ENCODE results near the gene BCAT1.
"Not testable (repeated sequence)": the region's sequence is repeated elsewhere in the genome, so short reads cannot be mapped to it uniquely, and the experiment has no call there.

BCAT1 gene

GRCh38 chr12:24956351-24956750 lies 7.5 kb upstream of the BCAT1 start:
- DNase-seq, result not testable (repeated sequence)

- DNase-seq, result no peak
Measured at GRCh38 chr12:24955853-24956252, 7.0 kb upstream of the BCAT1 start.

- DNase-seq, result no peak
Measured at GRCh38 chr12:24955389-24955788, 6.5 kb upstream of the BCAT1 start.

GRCh38 chr12:24954261-24954660 lies 5.4 kb upstream of the BCAT1 start:
- DNase-seq, result no peak

- no peak for DNase-seq
Measured at GRCh38 chr12:24952389-24952788, 3.5 kb upstream of the BCAT1 start.

- DNase-seq, result no peak
Measured at GRCh38 chr12:24950231-24950834, 1.4 kb upstream of the BCAT1 start.

GRCh38 chr12:24948420-24948756 lies 513 bp downstream of the BCAT1 start:
- no peak for DNase-seq

GRCh38 chr12:24947541-24948419 lies 1.1 kb downstream of the BCAT1 start:
- DNase-seq, result no peak

GRCh38 chr12:24945845-24946244 lies 3.1 kb downstream of the BCAT1 start:
- no peak for DNase-seq

GRCh38 chr12:24945039-24945438 lies 3.9 kb downstream of the BCAT1 start:
- DNase-seq, result no peak

- DNase-seq, result no peak
Measured at GRCh38 chr12:24944601-24944975, 4.3 kb downstream of the BCAT1 start.

- no peak for DNase-seq
Measured at GRCh38 chr12:24943947-24944600, 4.8 kb downstream of the BCAT1 start.

GRCh38 chr12:24940157-24940556 lies 8.7 kb downstream of the BCAT1 start:
- DNase-seq, result no peak

- not testable (repeated sequence) for DNase-seq
Measured at GRCh38 chr12:24939551-24939950, 9.3 kb downstream of the BCAT1 start.

- no peak for DNase-seq
Measured at GRCh38 chr12:24938341-24938740, 10.6 kb downstream of the BCAT1 start.

- DNase-seq, result no peak
Measured at GRCh38 chr12:24937553-24938244, 11.2 kb downstream of the BCAT1 start.

- DNase-seq, result no peak
Measured at GRCh38 chr12:24933694-24934407, 15.1 kb downstream of the BCAT1 start.

GRCh38 chr12:24931666-24932405 lies 17.1 kb downstream of the BCAT1 start:
- no peak for DNase-seq

GRCh38 chr12:24929953-24930352 lies 18.9 kb downstream of the BCAT1 start:
- no peak for DNase-seq

- DNase-seq, result not testable (repeated sequence)
Measured at GRCh38 chr12:24928533-24929306, 20.2 kb downstream of the BCAT1 start.

GRCh38 chr12:24928131-24928530 lies 20.8 kb downstream of the BCAT1 start:
- no peak for DNase-seq

All from NCI-H1092 treated with DMSO at 0.1 percent for 48 hours (cell line).